Left ventricle myocardium inferior (tissue), 1 donor: ENCODE data around the gene ETFB. TPM values are rescaled to one million over a fixed set of nuclear protein-coding genes. Genes with fewer than 3 reads are reported as not detected.

Source experiments
- DNase-seq: peaks from one replicate; pipeline ENCODE4 v3.0.0-alpha.2; 2020
- H3K27ac ChIP-seq: fragments of 200-600 bp; replicated peaks from 2 replicates; pipeline ENCODE4 v1.8.0; 2021
- H3K27me3 ChIP-seq: fragments of 200-600 bp; 2 replicates; pipeline ENCODE4 v1.8.0; 2021; ENCODE audit warnings: low read depth
- H3K36me3 ChIP-seq: fragments of 200-600 bp; 2 replicates; pipeline ENCODE4 v1.8.0; 2021
- H3K4me1 ChIP-seq: fragments of 200-600 bp; 2 replicates; pipeline ENCODE4 v1.8.0; 2021
- H3K4me3 ChIP-seq: fragments of 200-600 bp; 2 replicates; pipeline ENCODE4 v1.8.0; 2021; ENCODE audit warnings: mild to moderate bottlenecking, moderate library complexity
- H3K9me3 ChIP-seq: fragments of 200-600 bp; replicated peaks from 2 replicates; pipeline ENCODE4 v1.8.0; 2021
- CTCF ChIP-seq: fragments of 200-600 bp; IDR thresholded peaks from 2 replicates; pipeline ENCODE4 v1.8.0; 2021; ENCODE audit warnings: antibody characterized with exemption, mild to moderate bottlenecking, borderline replicate concordance
- intact Hi-C: fragments of 100-400 bp; cut with micrococcal nuclease; formaldehyde crosslinking; loops from one replicate; pipeline ENCODE4 v1.11.0; 2022
- total RNA-seq: library from RNA; stranded (reverse); fragmentation: NEBNext Ultra II Directional; extraction: Animal tissue kit (Norgen Biotek cat#: 25700); gene quantifications from one replicate; pipeline ENCODE4 v1.2.1, GENCODE V29; 2021
- donor health status: DM: no; HTN: yes; CAD: no; lungs with severe emphysema.

ETFB gene
- total RNA-seq, 1 donor from 2014 or later: 365 TPM

GRCh38 chr19:51325161-51325976 is 40.8 kb downstream of the ETFB start:
- H3K4me3 ChIP-seq: no peak overlapping the region
- DNase-seq: no peak
- intact Hi-C loops: no loop called here
- no peak overlapping the region for H3K27ac ChIP-seq
- H3K9me3 ChIP-seq: no peaks in the 10 kb centered on the region
- TF ChIP-seq CTCF: no peak
- no peaks in the 10 kb centered on the region for H3K36me3 ChIP-seq
- peaks cover 82% of the 10 kb centered on the region for H3K27me3 ChIP-seq
- H3K4me1 ChIP-seq: peaks cover 14% of the 10 kb centered on the region

- no peak overlapping the region for H3K4me3 ChIP-seq
- DNase-seq: no peak
- peaks cover 14% of the 10 kb centered on the region for H3K4me1 ChIP-seq
- peaks cover 76% of the 10 kb centered on the region for H3K27me3 ChIP-seq
- H3K27ac ChIP-seq: no peak overlapping the region
- TF ChIP-seq CTCF: no peak
- H3K36me3 ChIP-seq: no peaks in the 10 kb centered on the region
- intact Hi-C loops: no loop called here
- no peaks in the 10 kb centered on the region for H3K9me3 ChIP-seq
Measured at GRCh38 chr19:51324167-51324481, 42.1 kb downstream of the ETFB start.

- Histone ChIP-seq H3K4me3 (no peak overlapping the region), H3K27me3 (peaks cover 76% of the 10 kb centered on the region), H3K36me3 (no peaks in the 10 kb centered on the region), H3K9me3 (no peaks in the 10 kb centered on the region), H3K27ac (no peak overlapping the region), H3K4me1 (peaks cover 14% of the 10 kb centered on the region)
- DNase-seq: no peak
- intact Hi-C loops: no loop called here
- no peak for TF ChIP-seq CTCF
Measured at GRCh38 chr19:51323481-51324166, 42.6 kb downstream of the ETFB start.

- Histone ChIP-seq H3K4me3 (no peak overlapping the region), H3K4me1 (no peaks in the 10 kb centered on the region), H3K27ac (no peak overlapping the region), H3K27me3 (peaks cover 76% of the 10 kb centered on the region), H3K9me3 (no peaks in the 10 kb centered on the region), H3K36me3 (no peaks in the 10 kb centered on the region)
- no peak for DNase-seq
- no peak for TF ChIP-seq CTCF
- intact Hi-C loops: no loop called here
Measured at GRCh38 chr19:51321799-51322198, 44.4 kb downstream of the ETFB start.

- H3K36me3 ChIP-seq: no peaks in the 10 kb centered on the region
- intact Hi-C loops: no loop called here
- no peak for DNase-seq
- H3K4me1 ChIP-seq: no peaks in the 10 kb centered on the region
- no peak overlapping the region for H3K27ac ChIP-seq
- no peak for TF ChIP-seq CTCF
- H3K4me3 ChIP-seq: no peak overlapping the region
- H3K27me3 ChIP-seq: peaks cover 75% of the 10 kb centered on the region
- no peaks in the 10 kb centered on the region for H3K9me3 ChIP-seq
Measured at GRCh38 chr19:51320280-51320657, 45.9 kb downstream of the ETFB start.
